Osteoblast (primary cell): ENCODE results near the gene BICDL1. TPM values are rescaled to one million over a fixed set of nuclear protein-coding genes. Genes with fewer than 3 reads are reported as not detected.

ENCODE experiments used
- DNase-seq: peaks from one replicate; pipeline ENCODE4 v3.0.0; 2011; ENCODE audit warnings: low spot score, mixed read lengths; ENCODE audit not compliant: insufficient read length; ENCODE audit errors: missing footprints
- H2AFZ ChIP-seq: 2 replicates; pipeline ENCODE4 v1.6.0; 2011; ENCODE audit warnings: mild to moderate bottlenecking, low read length
- H3K27ac ChIP-seq: 2 replicates; pipeline ENCODE4 v1.5.1; 2011; ENCODE audit warnings: mild to moderate bottlenecking, low read depth, low read length, moderate library complexity
- H3K27me3 ChIP-seq: 2 replicates; pipeline ENCODE4 v1.6.0; 2012; ENCODE audit warnings: mild to moderate bottlenecking, control low read depth, inconsistent platforms, low read length, moderate library complexity; ENCODE audit not compliant: insufficient read depth
- H3K36me3 ChIP-seq: 2 replicates; pipeline ENCODE4 v1.5.1; 2011; ENCODE audit warnings: mild to moderate bottlenecking, low read length, control low read depth, moderate library complexity; ENCODE audit not compliant: insufficient read depth
- H3K4me1 ChIP-seq: 2 replicates; pipeline ENCODE4 v1.5.1; 2011; ENCODE audit warnings: mild to moderate bottlenecking, low read length, control low read depth, moderate library complexity; ENCODE audit not compliant: insufficient read depth
- H3K4me2 ChIP-seq: 2 replicates; pipeline ENCODE4 v1.6.0; 2011; ENCODE audit warnings: mild to moderate bottlenecking, low read length; ENCODE audit not compliant: insufficient read depth
- H3K4me3 ChIP-seq: fragments of 200-600 bp; sonication (generic); 3 replicates; pipeline ENCODE4 v1.5.1; 2012; ENCODE audit warnings: mild to moderate bottlenecking, low read length, inconsistent platforms; ENCODE audit not compliant: insufficient read depth
- H3K79me2 ChIP-seq: 2 replicates; pipeline ENCODE4 v1.6.0; 2012; ENCODE audit warnings: mild to moderate bottlenecking, low read length, control low read depth, inconsistent platforms; ENCODE audit not compliant: insufficient read depth
- H3K9me3 ChIP-seq: 2 replicates; pipeline ENCODE4 v1.5.1; 2011; ENCODE audit warnings: low read depth, low read length, control low read depth
- H4K20me1 ChIP-seq: 2 replicates; pipeline ENCODE4 v1.6.0; 2012; ENCODE audit warnings: mild to moderate bottlenecking, low read length, control low read depth; ENCODE audit not compliant: insufficient read depth
- total RNA-seq: library from RNA; depleted of rRNA; stranded (reverse); fragments of >200 nt; gene quantifications from 2 replicates; pipeline ENCODE4 v1.2.3, GENCODE V29; 2012
- TF ChIP-seq, protein P1 (sequence below): IDR thresholded peaks from 2 replicates; pipeline ENCODE4 v1.5.1; 2011; ENCODE audit warnings: mild to moderate bottlenecking, low read depth, low read length, moderate library complexity; ENCODE audit errors: extremely low read depth

The BICDL1 gene
- total RNA-seq, 1 donor, result not detected

DNA sequence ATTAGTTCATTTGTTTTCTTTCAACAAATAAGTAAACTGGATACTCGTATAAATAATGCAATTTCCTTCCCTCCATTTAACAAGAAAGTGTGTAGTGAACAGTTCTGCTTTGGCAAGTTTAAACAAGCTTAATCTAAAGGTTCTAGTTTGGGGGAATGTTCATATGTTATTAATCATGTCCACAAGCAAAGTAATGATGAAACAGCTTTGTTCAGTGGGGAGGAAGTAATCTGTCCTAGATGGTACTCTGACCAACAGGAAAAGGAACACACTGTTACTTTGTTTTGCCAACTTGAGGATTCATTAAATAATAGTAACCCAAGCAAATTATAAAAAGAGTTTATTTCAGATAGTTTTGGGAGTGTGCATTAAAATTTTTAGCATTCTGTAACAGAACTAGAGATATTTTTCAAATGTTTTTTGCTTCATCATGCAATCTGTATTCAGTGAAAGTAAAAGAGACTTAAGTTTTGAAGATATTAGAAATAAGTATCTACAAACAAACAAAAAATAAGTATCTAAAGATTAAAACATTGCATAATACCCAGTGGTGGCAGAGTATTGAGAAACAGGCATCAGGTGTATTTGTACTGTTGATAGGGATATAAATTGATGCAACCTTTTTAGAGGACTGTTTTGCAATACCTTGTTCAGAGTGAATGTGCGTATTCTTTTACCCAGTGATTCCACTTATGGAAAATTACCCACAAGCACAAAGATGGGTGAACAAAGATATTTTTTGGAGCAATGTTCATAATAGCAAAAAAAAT, 66.4 kb downstream of the BICDL1 start:
- no peaks in the 10 kb centered on the region for H3K27me3 ChIP-seq
- no peak overlapping the region for H3K4me3 ChIP-seq
- TF ChIP-seq, protein P1, sequence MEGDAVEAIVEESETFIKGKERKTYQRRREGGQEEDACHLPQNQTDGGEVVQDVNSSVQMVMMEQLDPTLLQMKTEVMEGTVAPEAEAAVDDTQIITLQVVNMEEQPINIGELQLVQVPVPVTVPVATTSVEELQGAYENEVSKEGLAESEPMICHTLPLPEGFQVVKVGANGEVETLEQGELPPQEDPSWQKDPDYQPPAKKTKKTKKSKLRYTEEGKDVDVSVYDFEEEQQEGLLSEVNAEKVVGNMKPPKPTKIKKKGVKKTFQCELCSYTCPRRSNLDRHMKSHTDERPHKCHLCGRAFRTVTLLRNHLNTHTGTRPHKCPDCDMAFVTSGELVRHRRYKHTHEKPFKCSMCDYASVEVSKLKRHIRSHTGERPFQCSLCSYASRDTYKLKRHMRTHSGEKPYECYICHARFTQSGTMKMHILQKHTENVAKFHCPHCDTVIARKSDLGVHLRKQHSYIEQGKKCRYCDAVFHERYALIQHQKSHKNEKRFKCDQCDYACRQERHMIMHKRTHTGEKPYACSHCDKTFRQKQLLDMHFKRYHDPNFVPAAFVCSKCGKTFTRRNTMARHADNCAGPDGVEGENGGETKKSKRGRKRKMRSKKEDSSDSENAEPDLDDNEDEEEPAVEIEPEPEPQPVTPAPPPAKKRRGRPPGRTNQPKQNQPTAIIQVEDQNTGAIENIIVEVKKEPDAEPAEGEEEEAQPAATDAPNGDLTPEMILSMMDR, result no peak
- H3K9me3 ChIP-seq, result no peaks in the 10 kb centered on the region
- no peaks in the 10 kb centered on the region for H3K79me2 ChIP-seq
- no peaks in the 10 kb centered on the region for H3K4me1 ChIP-seq
- no peak overlapping the region for H3K4me2 ChIP-seq
- H4K20me1 ChIP-seq, result no peaks in the 10 kb centered on the region
- no peak overlapping the region for H2AFZ ChIP-seq
- H3K27ac ChIP-seq, result no peak overlapping the region
- no peak for DNase-seq
- no peaks in the 10 kb centered on the region for H3K36me3 ChIP-seq

DNA sequence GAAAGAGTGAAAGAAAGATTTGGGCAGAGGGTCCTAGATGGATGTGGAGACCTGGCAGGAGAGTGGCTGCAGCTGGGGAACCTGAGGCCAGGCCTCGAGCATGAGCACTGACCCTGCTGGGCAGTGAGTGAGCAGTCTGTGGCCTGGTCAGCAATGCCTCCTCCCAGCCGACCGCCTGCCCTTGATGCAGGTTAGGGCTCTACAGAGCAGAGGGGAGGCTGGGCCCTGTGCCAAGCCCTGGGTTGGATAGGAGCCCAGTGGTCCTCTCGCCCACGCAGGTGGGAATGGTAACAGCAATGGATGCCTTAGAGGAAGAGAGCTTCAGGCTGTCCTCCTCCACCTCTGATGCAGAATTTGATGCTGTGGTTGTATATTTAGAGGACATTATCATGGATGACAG, 67.7 kb downstream of the BICDL1 start:
- H3K27me3 ChIP-seq, result peaks cover 8% of the 10 kb centered on the region
- no peak overlapping the region for H3K4me3 ChIP-seq
- no peaks in the 10 kb centered on the region for H3K36me3 ChIP-seq
- no peak overlapping the region for H3K27ac ChIP-seq
- TF ChIP-seq, protein P1, result no peak
- DNase-seq, result no peak
- no peaks in the 10 kb centered on the region for H4K20me1 ChIP-seq
- no peak overlapping the region for H2AFZ ChIP-seq
- H3K79me2 ChIP-seq, result no peaks in the 10 kb centered on the region
- H3K9me3 ChIP-seq, result no peaks in the 10 kb centered on the region
- H3K4me2 ChIP-seq, result no peak overlapping the region
- H3K4me1 ChIP-seq, result no peaks in the 10 kb centered on the region

DNA sequence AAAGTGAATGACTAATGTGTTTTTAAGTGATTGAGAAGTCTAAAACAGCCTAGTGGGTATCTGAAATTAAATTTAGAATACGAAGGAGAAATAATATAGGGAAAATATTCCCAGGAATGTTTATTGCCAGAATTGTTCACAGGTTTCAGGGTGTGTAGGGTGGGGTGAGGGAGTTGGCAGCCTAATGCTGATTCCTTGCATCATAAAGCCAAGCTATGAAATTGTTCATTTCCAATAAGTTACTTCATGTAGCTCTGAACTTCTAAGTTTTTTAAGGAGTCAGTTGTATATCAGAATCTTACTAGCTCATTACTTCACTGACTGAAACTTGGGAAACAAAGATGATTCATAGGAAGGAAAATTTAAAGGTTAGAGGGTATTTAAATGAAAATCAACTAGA, 71.2 kb downstream of the BICDL1 start:
- Histone ChIP-seq H3K4me2 (no peak overlapping the region), H3K4me3 (no peak overlapping the region), H4K20me1 (no peaks in the 10 kb centered on the region), H3K27ac (no peak overlapping the region), H3K36me3 (no peaks in the 10 kb centered on the region), H3K9me3 (no peaks in the 10 kb centered on the region), H3K79me2 (no peaks in the 10 kb centered on the region), H3K4me1 (no peaks in the 10 kb centered on the region), H2AFZ (no peak overlapping the region), H3K27me3 (peaks cover 41% of the 10 kb centered on the region)
- DNase-seq, result no peak
- TF ChIP-seq, protein P1, result no peak

DNA sequence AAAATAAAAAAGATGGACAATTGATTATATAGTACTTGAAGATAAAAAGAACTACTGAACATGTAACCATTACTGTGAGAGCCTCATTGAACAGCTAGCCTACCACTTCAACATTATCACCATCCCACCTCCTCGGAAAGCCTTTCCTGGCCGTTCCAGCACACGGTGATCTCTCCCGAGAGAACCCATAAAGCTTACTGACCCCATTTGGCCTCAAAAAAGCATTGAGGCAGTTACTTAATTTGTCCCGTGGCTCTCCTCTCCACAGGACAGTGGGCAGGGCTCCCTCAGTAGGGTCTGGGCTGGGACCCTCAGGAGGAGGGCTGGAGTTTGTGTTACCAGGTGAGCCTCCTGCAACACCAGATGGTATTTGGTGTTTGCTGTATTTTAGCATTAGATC, 71.7 kb downstream of the BICDL1 start:
- no peaks in the 10 kb centered on the region for H3K79me2 ChIP-seq
- TF ChIP-seq, protein P1, result no peak
- no peaks in the 10 kb centered on the region for H3K36me3 ChIP-seq
- H3K9me3 ChIP-seq, result no peaks in the 10 kb centered on the region
- DNase-seq, result no peak
- no peak overlapping the region for H3K4me2 ChIP-seq
- H3K27ac ChIP-seq, result no peak overlapping the region
- H4K20me1 ChIP-seq, result no peaks in the 10 kb centered on the region
- no peak overlapping the region for H2AFZ ChIP-seq
- H3K4me1 ChIP-seq, result no peaks in the 10 kb centered on the region
- peaks cover 46% of the 10 kb centered on the region for H3K27me3 ChIP-seq
- no peak overlapping the region for H3K4me3 ChIP-seq
